GM21381 (cell line): ENCODE measurements around the gene SPSB2.
"Not testable (repeated sequence)": the region's sequence is repeated elsewhere in the genome, so short reads cannot be mapped to it uniquely, and the experiment has no call there.

Experiments used
- ATAC-seq: cut with Tn5 transposase; IDR thresholded peaks from one replicate; pipeline ENCODE4 v1.9.1; 2021; ENCODE audit warnings: mild to moderate bottlenecking, moderate library complexity; ENCODE audit not compliant: unreplicated experiment

The SPSB2 gene, protein sequence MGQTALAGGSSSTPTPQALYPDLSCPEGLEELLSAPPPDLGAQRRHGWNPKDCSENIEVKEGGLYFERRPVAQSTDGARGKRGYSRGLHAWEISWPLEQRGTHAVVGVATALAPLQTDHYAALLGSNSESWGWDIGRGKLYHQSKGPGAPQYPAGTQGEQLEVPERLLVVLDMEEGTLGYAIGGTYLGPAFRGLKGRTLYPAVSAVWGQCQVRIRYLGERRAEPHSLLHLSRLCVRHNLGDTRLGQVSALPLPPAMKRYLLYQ

GRCh38 chr12:6873094-6874014 is at the start of gene SPSB2:
TSS of gene SPSB2 (minus strand) at chr12:6873303. CDS start at chr12:6872901, 402 bp downstream.
- ATAC-seq = peak; percentile 75

DNA sequence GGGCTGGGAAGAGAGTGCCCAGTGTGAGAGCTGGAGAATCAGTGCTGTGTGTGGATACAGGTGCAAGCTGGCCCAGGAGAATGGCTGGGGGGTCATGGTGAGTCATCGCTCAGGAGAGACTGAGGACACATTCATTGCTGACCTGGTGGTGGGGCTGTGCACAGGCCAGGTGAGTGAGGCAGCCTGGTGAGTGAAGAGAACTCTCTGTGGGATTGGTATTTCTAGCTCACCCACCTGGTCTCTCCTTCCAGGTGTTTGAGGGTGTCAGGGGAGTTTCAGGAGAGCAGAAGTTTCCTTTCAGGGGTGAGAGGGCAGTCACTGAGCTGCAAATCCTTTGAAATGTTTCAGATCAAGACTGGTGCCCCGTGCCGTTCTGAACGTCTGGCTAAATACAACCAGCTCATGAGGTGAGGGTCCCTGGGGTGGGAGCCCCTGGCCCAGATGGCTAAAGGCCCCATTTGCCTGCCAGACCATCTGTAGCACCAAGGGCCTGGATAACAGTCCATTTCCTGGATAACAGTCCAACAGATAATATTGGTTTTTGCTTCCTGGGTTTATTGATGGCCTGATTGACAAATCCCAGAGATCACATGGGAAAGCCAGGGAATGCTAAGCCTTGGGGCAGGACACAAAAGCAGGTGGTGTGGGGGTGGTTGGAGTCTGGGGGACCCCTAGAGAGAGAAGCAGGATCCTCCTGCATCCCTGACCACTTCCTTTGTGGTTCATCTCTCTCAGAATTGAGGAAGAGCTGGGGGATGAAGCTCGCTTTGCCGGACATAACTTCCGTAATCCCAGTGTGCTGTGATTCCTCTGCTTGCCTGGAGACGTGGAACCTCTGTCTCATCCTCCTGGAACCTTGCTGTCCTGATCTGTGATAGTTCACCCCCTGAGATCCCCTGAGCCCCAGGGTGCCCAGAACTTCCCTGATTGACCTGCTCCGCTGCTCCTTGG is 49.2 kb upstream of the SPSB2 start:
- ATAC-seq = no peak

- ATAC-seq = no peak
These were observed 48.4 kb upstream of the SPSB2 start for GRCh38 chr12:6921539-6921938.

- ATAC-seq = no peak
These were observed 46.5 kb upstream of the SPSB2 start for GRCh38 chr12:6919588-6919987.

DNA sequence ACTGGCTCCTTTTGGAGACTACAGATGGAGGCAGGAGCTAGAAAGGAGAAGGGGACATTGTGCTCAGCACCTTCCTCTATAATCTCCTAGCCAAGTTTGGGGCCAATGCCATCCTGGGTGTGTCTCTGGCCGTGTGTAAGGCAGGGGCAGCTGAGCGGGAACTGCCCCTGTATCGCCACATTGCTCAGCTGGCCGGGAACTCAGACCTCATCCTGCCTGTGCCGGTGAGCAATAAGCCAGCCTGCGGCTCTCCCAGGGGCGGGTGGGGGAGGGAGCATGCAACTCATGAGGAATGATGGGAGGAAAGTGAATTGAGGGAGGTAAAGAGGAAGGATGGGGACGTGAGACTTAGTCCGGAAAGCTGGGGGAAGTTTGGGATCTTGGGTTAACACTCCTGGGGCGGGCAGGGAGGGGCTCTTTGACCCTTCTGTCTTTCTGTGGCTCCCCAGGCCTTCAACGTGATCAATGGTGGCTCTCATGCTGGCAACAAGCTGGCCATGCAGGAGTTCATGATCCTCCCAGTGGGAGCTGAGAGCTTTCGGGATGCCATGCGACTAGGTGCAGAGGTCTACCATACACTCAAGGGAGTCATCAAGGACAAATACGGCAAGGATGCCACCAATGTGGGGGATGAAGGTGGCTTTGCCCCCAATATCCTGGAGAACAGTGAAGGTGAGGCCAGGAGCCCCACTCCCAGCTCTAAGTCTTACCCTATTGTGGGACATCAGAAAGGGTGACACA is 44.6 kb upstream of the SPSB2 start:
- ATAC-seq = no peak

DNA sequence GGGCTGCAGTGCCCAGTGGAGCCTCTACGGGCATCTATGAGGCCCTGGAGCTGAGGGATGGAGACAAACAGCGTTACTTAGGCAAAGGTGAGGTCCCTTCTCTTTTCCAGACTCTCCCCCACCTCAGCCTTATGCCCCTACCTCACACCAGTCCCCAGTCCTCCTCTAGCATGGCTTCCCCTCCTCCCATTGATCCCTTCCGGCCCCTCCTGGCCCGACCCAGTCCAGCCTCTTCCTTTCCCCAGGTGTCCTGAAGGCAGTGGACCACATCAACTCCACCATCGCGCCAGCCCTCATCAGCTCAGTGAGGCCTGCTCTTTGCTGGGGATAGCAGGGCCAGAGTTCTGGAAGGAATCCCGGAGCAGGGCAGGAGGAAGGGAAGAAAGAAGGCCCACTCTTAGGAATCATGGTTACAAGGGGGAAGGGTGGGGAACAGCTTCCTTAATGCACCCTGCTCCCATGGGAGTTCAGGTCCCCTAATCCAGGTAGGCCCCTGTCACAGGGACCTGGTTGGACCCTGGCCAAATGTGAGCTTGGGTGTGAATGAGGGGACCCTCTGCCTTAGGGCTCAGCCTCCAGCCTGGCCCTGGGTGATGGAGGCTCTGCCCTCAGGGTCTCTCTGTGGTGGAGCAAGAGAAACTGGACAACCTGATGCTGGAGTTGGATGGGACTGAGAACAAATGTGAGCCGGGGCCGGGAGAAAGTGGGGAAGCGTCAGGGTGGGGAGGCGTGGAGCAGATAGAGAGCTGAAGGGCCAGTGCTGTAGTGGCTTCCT is 43.5 kb upstream of the SPSB2 start:
- no peak for ATAC-seq

GRCh38 chr12:6915789-6916285 is 42.7 kb upstream of the SPSB2 start:
- no peak for ATAC-seq

GRCh38 chr12:6914947-6915788 is 42.1 kb upstream of the SPSB2 start:
- no peak for ATAC-seq

GRCh38 chr12:6914246-6914946 is 41.3 kb upstream of the SPSB2 start, which contains the start of gene ENO2:
TSS of gene ENO2 (plus strand) at chr12:6914580. CDS start at chr12:6915833, 1,253 bp downstream.
- ATAC-seq = peak; percentile 77

DNA sequence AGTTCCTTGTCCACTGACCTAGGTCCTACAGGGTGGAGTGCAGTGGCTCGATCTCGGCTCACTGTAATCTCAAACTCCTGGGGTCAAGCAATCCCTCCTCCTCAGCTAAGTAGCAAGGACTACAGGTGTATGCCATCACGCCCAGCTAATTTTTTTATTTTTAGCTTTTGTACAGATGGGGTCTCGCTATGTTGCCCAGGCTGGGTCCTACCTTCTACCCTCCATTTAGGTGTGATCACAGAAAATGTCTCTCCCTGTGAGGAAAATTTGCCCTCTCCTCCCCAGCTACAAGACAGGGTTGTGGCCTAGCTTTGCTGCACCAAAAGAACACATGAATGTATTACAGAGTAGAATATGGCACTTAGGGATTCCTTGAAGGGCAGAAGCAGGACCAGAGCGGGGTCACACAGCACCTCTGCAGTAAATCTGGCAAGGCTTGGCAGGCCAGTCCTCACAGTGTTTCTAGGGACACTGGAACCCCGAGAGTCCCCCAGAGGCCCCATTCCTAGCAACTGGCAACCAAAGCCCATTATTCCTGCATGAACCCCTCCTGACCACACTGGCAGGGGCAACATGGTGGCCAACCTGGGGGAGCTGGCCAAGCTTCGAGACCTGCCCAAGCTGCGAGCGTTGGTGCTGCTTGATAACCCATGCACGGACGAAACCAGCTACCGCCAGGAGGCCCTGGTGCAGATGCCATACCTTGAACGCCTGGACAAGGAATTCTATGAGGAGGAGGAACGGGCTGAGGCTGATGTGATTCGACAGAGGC is 39.2 kb upstream of the SPSB2 start:
- ATAC-seq = no peak

- ATAC-seq = no peak
These were observed 36.5 kb upstream of the SPSB2 start for GRCh38 chr12:6909421-6910145.

DNA sequence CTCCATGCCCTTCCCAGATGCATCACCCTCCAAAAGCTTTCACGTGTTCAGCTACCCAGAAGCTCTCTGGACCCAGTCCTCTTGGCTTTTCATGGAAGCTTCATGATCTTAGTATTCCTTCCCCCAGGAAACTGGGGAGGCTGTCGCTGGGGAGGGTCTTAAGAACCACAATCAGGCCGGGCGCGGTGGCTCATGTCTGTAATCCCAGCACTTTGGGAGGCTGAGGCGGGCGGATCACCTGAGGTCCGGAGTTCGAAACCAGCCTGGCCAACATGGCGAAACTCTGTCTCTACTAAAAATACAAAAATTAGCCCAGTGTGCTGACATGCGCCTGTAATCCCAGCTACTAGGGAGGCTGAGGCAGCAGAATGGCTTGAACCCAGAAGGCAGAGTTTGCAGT is 35.0 kb upstream of the SPSB2 start:
- ATAC-seq = not testable (repeated sequence)

GRCh38 chr12:6905414-6906040 is 32.4 kb upstream of the SPSB2 start:
- ATAC-seq = no peak

DNA sequence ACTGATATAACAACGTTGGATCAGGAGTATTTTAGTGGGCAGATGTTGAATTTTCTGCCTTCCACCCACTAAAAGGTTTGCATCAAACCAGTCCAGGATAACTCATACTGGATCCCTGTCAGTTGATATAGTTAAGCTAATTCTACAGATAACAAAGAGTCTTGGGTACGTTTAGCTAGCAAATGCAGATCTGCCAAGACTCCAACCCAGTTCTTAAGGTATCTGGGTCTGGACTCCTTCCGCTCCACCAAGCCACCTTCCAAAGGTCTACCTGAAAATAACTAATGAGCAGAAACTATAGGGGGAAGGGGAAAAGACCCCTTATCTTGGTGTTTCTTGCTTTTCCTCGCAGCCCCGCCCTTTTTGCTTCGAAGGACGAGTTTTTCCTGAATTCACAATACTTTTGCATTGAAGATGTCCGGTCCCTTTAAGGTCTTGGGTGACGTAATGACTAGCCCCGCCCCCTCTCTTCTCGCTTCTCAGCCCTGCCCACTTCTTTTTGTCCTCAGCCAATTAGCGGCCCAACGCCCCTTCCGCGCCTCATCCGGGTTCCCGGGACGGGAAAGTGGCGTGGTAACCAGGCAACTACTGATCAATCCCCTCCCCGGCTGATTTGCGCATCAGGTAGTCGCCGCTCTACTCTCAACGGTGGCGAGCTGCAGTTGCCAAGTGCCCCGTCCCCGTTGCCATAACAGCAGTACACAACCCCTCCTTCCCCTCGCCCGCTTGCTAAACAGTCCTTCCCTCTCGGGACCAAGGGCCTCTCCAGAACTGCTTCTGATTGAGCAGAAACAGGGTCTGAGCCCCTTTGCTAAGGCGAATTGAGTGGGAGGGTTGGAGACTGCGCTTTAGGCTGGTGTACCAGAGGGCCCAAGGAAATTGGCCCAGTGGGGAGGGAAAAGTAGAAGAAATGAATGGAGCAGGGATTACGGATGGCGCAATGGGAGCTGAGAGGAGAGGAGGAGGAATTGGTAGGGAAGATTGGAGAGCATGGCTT is 31.5 kb upstream of the SPSB2 start, which contains the start of gene LRRC23:
Gene LRRC23, plus strand, starts transcription at position 543 of the 997 bp plus-strand sequence. CDS start 812 bp downstream, outside the sequence.
- peak; percentile 96 for ATAC-seq
